ENCODE results near the gene CCDC85C.
A peak's percentile ranks its signal among the peaks of the same experiment; 100 is the strongest.

The CCDC85C gene

GRCh38 chr14:99556134-99556791 is 47.7 kb downstream of the CCDC85C start:
- no peak for DNase-seq (ENCODE audit: low spot score)

- DNase-seq (ENCODE audit: low spot score): no peak
Measured at GRCh38 chr14:99554757-99555531, 49.1 kb downstream of the CCDC85C start.

- DNase-seq (ENCODE audit: low spot score): no peak
Measured at GRCh38 chr14:99554184-99554583, 49.8 kb downstream of the CCDC85C start.

GRCh38 chr14:99552572-99553216 is 51.3 kb downstream of the CCDC85C start:
- no peak for DNase-seq (ENCODE audit: low spot score)

GRCh38 chr14:99552021-99552553 is 51.9 kb downstream of the CCDC85C start:
- DNase-seq (ENCODE audit: low spot score): no peak

GRCh38 chr14:99551034-99551922 is 52.7 kb downstream of the CCDC85C start:
- no peak for DNase-seq (ENCODE audit: low spot score)

GRCh38 chr14:99550387-99550992 is 53.5 kb downstream of the CCDC85C start:
- DNase-seq (ENCODE audit: low spot score): no peak

- no peak for DNase-seq (ENCODE audit: low spot score)
Measured at GRCh38 chr14:99549684-99550083, 54.3 kb downstream of the CCDC85C start.

- DNase-seq (ENCODE audit: low spot score): no peak
Measured at GRCh38 chr14:99548871-99549515, 55.0 kb downstream of the CCDC85C start.

- no peak for DNase-seq (ENCODE audit: low spot score)
Measured at GRCh38 chr14:99548255-99548654, 55.8 kb downstream of the CCDC85C start.

GRCh38 chr14:99546234-99546879 is 57.6 kb downstream of the CCDC85C start:
- DNase-seq (ENCODE audit: low spot score): peak; percentile 66

GRCh38 chr14:99545586-99545985 is 58.4 kb downstream of the CCDC85C start:
- no peak for DNase-seq (ENCODE audit: low spot score)

GRCh38 chr14:99544991-99545390 is 59.0 kb downstream of the CCDC85C start:
- DNase-seq (ENCODE audit: low spot score): no peak

- no peak for DNase-seq (ENCODE audit: low spot score)
Measured at GRCh38 chr14:99543985-99544384, 60.0 kb downstream of the CCDC85C start.

GRCh38 chr14:99543370-99543769 is 60.6 kb downstream of the CCDC85C start:
- DNase-seq (ENCODE audit: low spot score): no peak

- no peak for DNase-seq (ENCODE audit: low spot score)
Measured at GRCh38 chr14:99542566-99542965, 61.4 kb downstream of the CCDC85C start.

- peak; percentile 67 for DNase-seq (ENCODE audit: low spot score)
Measured at GRCh38 chr14:99541677-99542470, 62.1 kb downstream of the CCDC85C start.

GRCh38 chr14:99541211-99541610 is 62.8 kb downstream of the CCDC85C start:
- no peak for DNase-seq (ENCODE audit: low spot score)
